ENCODE results near the gene LYL1. TPM values are rescaled to one million over a fixed set of nuclear protein-coding genes. Genes with fewer than 3 reads are reported as not detected.

The LYL1 gene
- total and polyA plus RNA-seq, 4 donors, result 12.9 to 34.1 (median 20.7) TPM

DNA sequence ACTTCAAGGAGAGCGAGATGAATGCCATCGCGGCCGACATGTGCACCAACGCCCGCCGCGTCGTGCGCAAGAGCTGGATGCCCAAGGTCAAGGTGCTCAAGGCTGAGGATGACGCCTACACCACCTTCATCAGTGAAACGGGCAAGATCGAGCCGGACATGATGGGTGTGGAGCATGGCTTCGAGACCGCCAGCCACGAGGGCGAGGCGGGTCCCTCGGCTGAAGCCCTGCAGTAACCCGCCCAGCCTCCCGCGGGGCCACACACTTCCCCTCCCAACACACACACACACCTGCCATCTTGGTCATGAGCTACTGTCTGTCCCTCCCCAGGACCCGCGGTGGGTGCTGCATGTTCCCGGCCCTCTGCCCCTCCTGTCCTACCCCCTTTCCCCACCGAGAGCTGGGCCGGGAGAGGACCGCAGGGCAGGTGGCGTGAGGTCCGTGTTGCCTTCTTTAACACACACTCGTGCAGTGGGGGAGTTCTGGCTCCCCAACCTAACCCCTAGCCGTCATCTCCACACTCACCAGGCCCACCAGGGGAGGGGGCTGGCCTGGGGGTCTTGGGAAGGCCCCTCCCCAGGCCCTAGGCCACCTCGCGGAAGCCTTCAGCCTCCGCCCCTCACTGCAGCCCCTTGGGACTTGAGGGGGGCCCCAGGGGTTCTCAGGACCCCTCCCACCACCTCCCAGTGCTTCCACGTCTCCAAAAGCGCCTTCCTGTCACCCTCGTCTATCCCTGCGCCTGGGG is 35.7 kb upstream of the LYL1 start:
- H3K36me3 ChIP-seq (ENCODE audit: control insufficient read depth in 4 of 4, insufficient read depth in 4 of 4, low read length in 4 of 4), result peaks cover 3 to 35% (median 11%) of the 10 kb centered on the region in 4 donors
- TF ChIP-seq, protein P1, sequence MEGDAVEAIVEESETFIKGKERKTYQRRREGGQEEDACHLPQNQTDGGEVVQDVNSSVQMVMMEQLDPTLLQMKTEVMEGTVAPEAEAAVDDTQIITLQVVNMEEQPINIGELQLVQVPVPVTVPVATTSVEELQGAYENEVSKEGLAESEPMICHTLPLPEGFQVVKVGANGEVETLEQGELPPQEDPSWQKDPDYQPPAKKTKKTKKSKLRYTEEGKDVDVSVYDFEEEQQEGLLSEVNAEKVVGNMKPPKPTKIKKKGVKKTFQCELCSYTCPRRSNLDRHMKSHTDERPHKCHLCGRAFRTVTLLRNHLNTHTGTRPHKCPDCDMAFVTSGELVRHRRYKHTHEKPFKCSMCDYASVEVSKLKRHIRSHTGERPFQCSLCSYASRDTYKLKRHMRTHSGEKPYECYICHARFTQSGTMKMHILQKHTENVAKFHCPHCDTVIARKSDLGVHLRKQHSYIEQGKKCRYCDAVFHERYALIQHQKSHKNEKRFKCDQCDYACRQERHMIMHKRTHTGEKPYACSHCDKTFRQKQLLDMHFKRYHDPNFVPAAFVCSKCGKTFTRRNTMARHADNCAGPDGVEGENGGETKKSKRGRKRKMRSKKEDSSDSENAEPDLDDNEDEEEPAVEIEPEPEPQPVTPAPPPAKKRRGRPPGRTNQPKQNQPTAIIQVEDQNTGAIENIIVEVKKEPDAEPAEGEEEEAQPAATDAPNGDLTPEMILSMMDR (IDR thresholded peaks at IDR 0.05; ENCODE audit: control extremely low read depth, extremely low read depth), result no peak

DNA sequence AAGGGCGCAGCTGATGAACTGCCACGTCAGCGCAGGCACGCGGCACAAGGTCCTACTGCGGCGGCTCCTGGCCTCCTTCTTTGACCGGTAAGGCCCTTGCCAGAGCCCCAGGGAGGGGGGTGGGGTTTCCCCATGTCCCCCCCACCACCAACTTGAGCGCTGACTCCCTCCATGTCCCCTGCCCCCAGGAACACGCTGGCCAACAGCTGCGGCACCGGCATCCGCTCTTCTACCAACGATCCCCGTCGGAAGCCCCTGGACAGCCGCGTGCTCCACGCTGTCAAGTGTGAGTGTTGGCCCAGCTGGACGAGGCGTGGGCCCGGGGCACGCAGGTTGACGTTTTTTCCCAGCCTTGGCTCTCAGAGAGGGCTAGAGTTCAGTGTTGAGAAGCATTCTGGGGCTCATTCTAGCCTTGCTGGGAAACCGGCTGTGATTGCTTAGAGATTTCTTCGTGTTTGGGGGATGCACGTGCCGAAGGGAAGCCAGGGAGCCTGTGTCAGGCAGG is 34.7 kb upstream of the LYL1 start:
- WGBS, 2 donors, result 94% methylated on average over 28 of the region's 28 CpGs
- DNase-seq (no peak), ATAC-seq (ENCODE audit: insufficient read depth, low FRiP score) (no peak)
- Histone ChIP-seq H3K27ac (ENCODE audit: low read depth in 1 of 2, low read length in 1 of 2) (no peak overlapping the region), H3K4me3 (no peak overlapping the region), H3K9me3 (ENCODE audit: control insufficient read depth in 4 of 4, insufficient read depth in 3 of 4, low read length in 3 of 4) (no peaks in the 10 kb centered on the region), H3K36me3 (ENCODE audit: control insufficient read depth in 4 of 4, insufficient read depth in 4 of 4, low read length in 4 of 4) (peaks cover 3 to 35% (median 11%) of the 10 kb centered on the region in 4 donors), H3K27me3 (ENCODE audit: control insufficient read depth in 3 of 3, insufficient read depth in 3 of 3, low read length in 2 of 3) (no peaks in the 10 kb centered on the region), H3K9ac (ENCODE audit: insufficient read depth in 1 of 2, low read length in 2 of 2) (no peak overlapping the region), H3K4me1 (ENCODE audit: control insufficient read depth in 5 of 5, insufficient read depth in 5 of 5, low read length in 5 of 5) (peaks cover 0 to 20% (median 0%) of the 10 kb centered on the region in 5 donors)
- TF ChIP-seq, protein P1 (IDR thresholded peaks at IDR 0.05; ENCODE audit: control extremely low read depth, extremely low read depth), result no peak

More for the DNA sequence above, 35.7 kb upstream of the LYL1 start:
- H3K27ac ChIP-seq (ENCODE audit: low read depth in 1 of 2, low read length in 1 of 2), result no peak overlapping the region
- DNase-seq, result no peak
- H3K9ac ChIP-seq (ENCODE audit: insufficient read depth in 1 of 2, low read length in 2 of 2), result no peak overlapping the region
- WGBS, 2 donors, result 86 to 90% methylated on average over 40 of the region's 40 CpGs
- H3K4me1 ChIP-seq (ENCODE audit: control insufficient read depth in 5 of 5, insufficient read depth in 5 of 5, low read length in 5 of 5), result peaks cover 0 to 16% (median 0%) of the 10 kb centered on the region in 5 donors
- no peak overlapping the region for H3K4me3 ChIP-seq
- no peak for ATAC-seq (ENCODE audit: insufficient read depth, low FRiP score)
- H3K9me3 ChIP-seq (ENCODE audit: control insufficient read depth in 4 of 4, insufficient read depth in 3 of 4, low read length in 3 of 4), result no peaks in the 10 kb centered on the region
- H3K27me3 ChIP-seq (ENCODE audit: control insufficient read depth in 3 of 3, insufficient read depth in 3 of 3, low read length in 2 of 3), result no peaks in the 10 kb centered on the region

DNA sequence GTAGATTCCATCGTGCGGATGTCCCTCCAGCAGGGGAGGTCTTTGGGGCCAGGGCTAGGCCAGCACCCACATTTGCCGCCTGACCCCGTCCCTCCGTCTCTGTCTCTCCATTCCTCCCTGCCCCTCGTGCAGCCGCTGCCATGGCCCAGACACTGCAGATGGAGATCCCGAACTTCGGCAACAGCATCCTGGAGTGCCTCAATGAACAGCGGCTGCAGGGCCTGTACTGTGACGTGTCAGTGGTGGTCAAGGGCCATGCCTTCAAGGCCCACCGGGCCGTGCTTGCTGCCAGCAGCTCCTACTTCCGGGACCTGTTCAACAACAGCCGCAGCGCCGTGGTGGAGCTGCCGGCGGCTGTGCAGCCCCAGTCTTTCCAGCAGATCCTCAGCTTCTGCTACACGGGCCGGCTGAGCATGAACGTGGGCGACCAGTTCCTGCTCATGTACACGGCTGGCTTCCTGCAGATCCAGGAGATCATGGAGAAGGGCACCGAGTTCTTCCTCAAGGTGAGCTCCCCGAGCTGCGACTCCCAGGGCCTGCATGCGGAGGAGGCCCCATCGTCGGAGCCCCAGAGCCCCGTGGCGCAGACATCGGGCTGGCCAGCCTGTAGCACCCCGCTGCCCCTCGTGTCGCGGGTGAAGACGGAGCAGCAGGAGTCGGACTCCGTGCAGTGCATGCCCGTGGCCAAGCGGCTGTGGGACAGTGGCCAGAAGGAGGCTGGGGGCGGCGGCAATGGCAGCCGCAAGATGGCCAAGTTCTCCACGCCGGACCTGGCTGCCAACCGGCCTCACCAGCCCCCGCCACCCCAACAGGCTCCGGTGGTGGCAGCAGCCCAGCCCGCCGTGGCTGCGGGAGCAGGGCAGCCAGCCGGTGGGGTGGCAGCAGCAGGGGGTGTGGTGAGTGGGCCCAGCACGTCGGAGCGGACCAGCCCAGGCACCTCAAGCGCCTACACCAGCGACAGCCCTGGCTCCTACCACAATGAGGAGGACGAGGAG is 32.7 kb upstream of the LYL1 start:
- Histone ChIP-seq H3K27me3 (ENCODE audit: control insufficient read depth in 3 of 3, insufficient read depth in 3 of 3, low read length in 2 of 3) (no peaks in the 10 kb centered on the region), H3K9ac (ENCODE audit: insufficient read depth in 1 of 2, low read length in 2 of 2) (no peak overlapping the region), H3K9me3 (ENCODE audit: control insufficient read depth in 4 of 4, insufficient read depth in 3 of 4, low read length in 3 of 4) (no peaks in the 10 kb centered on the region), H3K4me1 (ENCODE audit: control insufficient read depth in 5 of 5, insufficient read depth in 5 of 5, low read length in 5 of 5) (peaks cover 0 to 20% (median 0%) of the 10 kb centered on the region in 5 donors), H3K4me3 (no peak overlapping the region), H3K27ac (ENCODE audit: low read depth in 1 of 2, low read length in 1 of 2) (peak overlapping the region; percentile 51 to 67), H3K36me3 (ENCODE audit: control insufficient read depth in 4 of 4, insufficient read depth in 4 of 4, low read length in 4 of 4) (peaks cover 3 to 35% (median 11%) of the 10 kb centered on the region in 4 donors)
- ATAC-seq (ENCODE audit: insufficient read depth, low FRiP score), result no peak
- no peak for DNase-seq
- 95% methylated on average over 60 of the region's 60 CpGs for WGBS, 2 donors
- TF ChIP-seq, protein P1 (IDR thresholded peaks at IDR 0.05; ENCODE audit: control extremely low read depth, extremely low read depth), result no peak
